Thoracic aorta (tissue), 2 donors: Measurements from ENCODE around the gene PFAS. TPM values are rescaled to one million over a fixed set of nuclear protein-coding genes. Genes with fewer than 3 reads are reported as not detected.

ENCODE experiments used
- ATAC-seq: fragments of 150-250 bp; one replicate; pipeline ENCODE4 v1.8.0; 2017; ENCODE audit warnings: low read depth; ENCODE audit not compliant: insufficient number of reproducible peaks, low FRiP score
- DNase-seq: peaks from one replicate; pipeline ENCODE4 v3.0.0-alpha.2; 2020; ENCODE audit warnings: low spot score
- H3K27ac ChIP-seq, 2 donors: fragments of 200-600 bp; sonication (generic); 1 replicate in 1 of 2; 2 replicates in 1 of 2; pipeline ENCODE4 v1.5.1; 2016; ENCODE audit warnings: mild to moderate bottlenecking in 2 of 2, moderate library complexity in 2 of 2
- H3K27me3 ChIP-seq: fragments of 200-600 bp; sonication (generic); replicated peaks from 2 replicates; pipeline ENCODE4 v1.6.0; 2016; ENCODE audit warnings: mild to moderate bottlenecking; ENCODE audit not compliant: insufficient read depth
- H3K36me3 ChIP-seq: fragments of 200-600 bp; sonication (generic); one replicate; pipeline ENCODE4 v1.5.1; 2016
- H3K4me1 ChIP-seq, 2 donors: fragments of 200-600 bp; sonication (generic); 1 replicate in 1 of 2; 2 replicates in 1 of 2; pipeline versions ENCODE4 v1.5.1 to v1.6.0; 2016; ENCODE audit warnings: low read depth in 2 of 2, mild to moderate bottlenecking in 1 of 2; ENCODE audit not compliant: control insufficient read depth in 1 of 2
- H3K4me3 ChIP-seq: fragments of 200-600 bp; sonication (generic); 2 replicates; pipeline ENCODE4 v1.5.1; 2016; ENCODE audit warnings: mild to moderate bottlenecking
- H3K9me3 ChIP-seq: fragments of 200-600 bp; sonication (generic); 2 replicates; pipeline ENCODE4 v1.5.1; 2016
- total RNA-seq, 2 donors: library from RNA; depleted of rRNA; stranded (reverse); fragments of >200 nt; gene quantifications; one replicate each; pipeline versions ENCODE4 v1.1.0 to v1.2.3, GENCODE V29; 2016
- TF ChIP-seq, protein P1 (sequence below): fragments of 200-600 bp; sonication (generic); IDR thresholded peaks from one replicate; pipeline ENCODE4 v1.5.1; 2019; ENCODE audit warnings: antibody characterized with exemption

PFAS gene, protein sequence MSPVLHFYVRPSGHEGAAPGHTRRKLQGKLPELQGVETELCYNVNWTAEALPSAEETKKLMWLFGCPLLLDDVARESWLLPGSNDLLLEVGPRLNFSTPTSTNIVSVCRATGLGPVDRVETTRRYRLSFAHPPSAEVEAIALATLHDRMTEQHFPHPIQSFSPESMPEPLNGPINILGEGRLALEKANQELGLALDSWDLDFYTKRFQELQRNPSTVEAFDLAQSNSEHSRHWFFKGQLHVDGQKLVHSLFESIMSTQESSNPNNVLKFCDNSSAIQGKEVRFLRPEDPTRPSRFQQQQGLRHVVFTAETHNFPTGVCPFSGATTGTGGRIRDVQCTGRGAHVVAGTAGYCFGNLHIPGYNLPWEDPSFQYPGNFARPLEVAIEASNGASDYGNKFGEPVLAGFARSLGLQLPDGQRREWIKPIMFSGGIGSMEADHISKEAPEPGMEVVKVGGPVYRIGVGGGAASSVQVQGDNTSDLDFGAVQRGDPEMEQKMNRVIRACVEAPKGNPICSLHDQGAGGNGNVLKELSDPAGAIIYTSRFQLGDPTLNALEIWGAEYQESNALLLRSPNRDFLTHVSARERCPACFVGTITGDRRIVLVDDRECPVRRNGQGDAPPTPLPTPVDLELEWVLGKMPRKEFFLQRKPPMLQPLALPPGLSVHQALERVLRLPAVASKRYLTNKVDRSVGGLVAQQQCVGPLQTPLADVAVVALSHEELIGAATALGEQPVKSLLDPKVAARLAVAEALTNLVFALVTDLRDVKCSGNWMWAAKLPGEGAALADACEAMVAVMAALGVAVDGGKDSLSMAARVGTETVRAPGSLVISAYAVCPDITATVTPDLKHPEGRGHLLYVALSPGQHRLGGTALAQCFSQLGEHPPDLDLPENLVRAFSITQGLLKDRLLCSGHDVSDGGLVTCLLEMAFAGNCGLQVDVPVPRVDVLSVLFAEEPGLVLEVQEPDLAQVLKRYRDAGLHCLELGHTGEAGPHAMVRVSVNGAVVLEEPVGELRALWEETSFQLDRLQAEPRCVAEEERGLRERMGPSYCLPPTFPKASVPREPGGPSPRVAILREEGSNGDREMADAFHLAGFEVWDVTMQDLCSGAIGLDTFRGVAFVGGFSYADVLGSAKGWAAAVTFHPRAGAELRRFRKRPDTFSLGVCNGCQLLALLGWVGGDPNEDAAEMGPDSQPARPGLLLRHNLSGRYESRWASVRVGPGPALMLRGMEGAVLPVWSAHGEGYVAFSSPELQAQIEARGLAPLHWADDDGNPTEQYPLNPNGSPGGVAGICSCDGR (N-terminal part only)
- 10 to 100 TPM; 13.2 to 15.2 TPM for total RNA-seq

DNA sequence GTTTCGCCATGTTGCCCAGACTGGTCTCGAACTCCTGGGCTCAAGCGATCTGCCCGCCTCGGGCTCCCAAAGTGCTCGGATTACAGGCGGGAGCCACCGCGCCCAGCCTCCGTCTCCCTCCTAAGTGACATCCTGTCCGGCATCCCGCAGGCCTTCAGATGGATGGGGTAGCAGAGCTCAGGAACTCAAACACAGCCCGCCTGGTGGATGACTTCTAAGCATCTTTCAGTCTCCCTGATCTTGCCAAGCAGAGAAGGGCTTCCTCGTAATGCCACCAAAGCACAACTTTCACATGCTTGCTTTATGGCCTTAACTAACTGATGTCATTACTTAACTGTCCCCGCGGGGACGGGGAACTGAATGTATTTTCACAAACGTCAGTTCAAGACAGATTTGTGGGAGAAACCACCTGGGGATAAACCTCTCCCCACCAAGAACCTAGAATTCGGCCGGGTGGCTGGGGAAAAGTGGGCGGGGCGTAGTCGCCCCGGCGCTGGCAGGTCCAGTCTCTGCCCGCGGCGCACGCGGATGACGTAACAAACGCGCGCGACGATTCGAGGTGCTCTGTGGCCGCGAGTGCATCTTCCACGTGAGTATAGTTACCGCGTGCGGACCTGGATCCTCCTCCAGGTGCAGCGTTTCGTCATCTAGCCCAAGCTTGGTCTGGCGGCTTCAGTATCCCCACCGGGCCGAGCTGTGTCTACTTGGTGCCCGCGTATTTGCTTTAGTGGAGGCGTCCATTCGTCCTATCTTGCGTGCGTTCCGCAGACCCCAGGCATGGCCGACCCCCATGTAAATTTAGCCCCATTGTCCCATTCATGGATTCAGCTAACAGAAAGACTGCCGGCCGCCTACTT, at the start of gene PFAS:
Gene PFAS, plus strand, starts transcription at position 539 of the 857 bp plus-strand sequence. CDS start 4,649 bp downstream, outside the sequence.
- peak within 1 kb of the TSS; percentile 95 for H3K27ac ChIP-seq
- H3K4me3 ChIP-seq: peak within 1 kb of the TSS; percentile 82
- H3K9me3 ChIP-seq: no peaks in the 10 kb centered on the region
- ATAC-seq: peak; percentile 68
- TF ChIP-seq, protein P1, sequence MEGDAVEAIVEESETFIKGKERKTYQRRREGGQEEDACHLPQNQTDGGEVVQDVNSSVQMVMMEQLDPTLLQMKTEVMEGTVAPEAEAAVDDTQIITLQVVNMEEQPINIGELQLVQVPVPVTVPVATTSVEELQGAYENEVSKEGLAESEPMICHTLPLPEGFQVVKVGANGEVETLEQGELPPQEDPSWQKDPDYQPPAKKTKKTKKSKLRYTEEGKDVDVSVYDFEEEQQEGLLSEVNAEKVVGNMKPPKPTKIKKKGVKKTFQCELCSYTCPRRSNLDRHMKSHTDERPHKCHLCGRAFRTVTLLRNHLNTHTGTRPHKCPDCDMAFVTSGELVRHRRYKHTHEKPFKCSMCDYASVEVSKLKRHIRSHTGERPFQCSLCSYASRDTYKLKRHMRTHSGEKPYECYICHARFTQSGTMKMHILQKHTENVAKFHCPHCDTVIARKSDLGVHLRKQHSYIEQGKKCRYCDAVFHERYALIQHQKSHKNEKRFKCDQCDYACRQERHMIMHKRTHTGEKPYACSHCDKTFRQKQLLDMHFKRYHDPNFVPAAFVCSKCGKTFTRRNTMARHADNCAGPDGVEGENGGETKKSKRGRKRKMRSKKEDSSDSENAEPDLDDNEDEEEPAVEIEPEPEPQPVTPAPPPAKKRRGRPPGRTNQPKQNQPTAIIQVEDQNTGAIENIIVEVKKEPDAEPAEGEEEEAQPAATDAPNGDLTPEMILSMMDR: no peak
- H3K27me3 ChIP-seq: no peaks in the 10 kb centered on the region
- peaks cover 4 to 12% of the 10 kb centered on the region in 2 donors for H3K4me1 ChIP-seq
- peak; percentile 79 for DNase-seq
- peaks cover 9% of the 10 kb centered on the region for H3K36me3 ChIP-seq

DNA sequence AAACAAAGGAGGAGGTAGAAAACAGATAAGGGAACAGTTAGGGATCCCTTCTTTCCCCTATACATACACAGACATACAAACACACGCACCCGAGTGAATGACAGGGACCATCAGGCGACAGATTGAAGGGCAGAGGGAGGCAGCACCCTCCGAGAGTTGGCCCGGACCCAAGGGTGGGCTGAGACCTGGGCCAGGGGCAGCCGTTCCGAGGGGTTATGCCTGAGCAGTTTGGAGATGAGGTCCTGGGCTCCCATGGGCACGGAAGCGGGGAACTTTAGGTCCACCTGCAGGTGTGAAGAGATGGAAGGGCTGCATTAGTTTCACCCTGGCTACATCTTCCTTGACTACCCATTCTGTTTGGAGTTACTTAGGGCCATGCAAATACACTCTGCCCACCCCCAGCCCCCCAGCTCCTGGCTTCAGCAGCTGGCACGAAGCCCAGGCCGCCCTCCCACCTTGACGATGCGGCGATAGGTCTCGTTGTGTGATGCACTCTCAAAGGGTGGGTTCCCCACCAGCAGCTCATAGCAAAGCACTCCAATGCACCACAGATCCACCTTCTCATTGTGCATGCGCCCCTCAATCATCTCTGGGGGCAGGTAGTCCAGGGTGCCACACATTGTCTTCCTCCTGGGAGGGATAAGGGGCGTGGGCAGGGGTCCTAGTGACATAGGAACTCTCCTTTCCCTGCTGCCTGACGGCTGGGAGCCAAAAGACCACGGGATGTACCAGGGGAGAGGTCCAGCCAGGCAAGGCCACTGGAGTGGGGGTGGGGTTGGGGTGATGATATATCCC, 44.1 kb upstream of the PFAS start:
- Histone ChIP-seq H3K4me1 (peaks cover 0 to 2% of the 10 kb centered on the region in 2 donors), H3K36me3 (no peaks in the 10 kb centered on the region), H3K9me3 (no peaks in the 10 kb centered on the region), H3K4me3 (no peak overlapping the region), H3K27me3 (no peaks in the 10 kb centered on the region), H3K27ac (no peak overlapping the region)
- DNase-seq (no peak), ATAC-seq (no peak)
- TF ChIP-seq, protein P1: no peak

- no peak overlapping the region for H3K4me3 ChIP-seq
- no peaks in the 10 kb centered on the region for H3K36me3 ChIP-seq
- no peaks in the 10 kb centered on the region for H3K27me3 ChIP-seq
- H3K9me3 ChIP-seq: no peaks in the 10 kb centered on the region
- H3K4me1 ChIP-seq: peaks cover 4 to 6% of the 10 kb centered on the region in 2 donors
- TF ChIP-seq, protein P1: no peak
- no peak for ATAC-seq
- no peak for DNase-seq
- H3K27ac ChIP-seq: no peak overlapping the region
Measured at GRCh38 chr17:8206536-8206935, 42.6 kb upstream of the PFAS start.
